Activated T-helper 17 cell treated with anti-CD3 and anti-CD28 coated beads, Interleukin-2, amount 50 U/mL, for 72 hours (primary cell): ENCODE measurements around the gene CCDC87. TPM values are rescaled to one million over a fixed set of nuclear protein-coding genes. Genes with fewer than 3 reads are reported as not detected.
"Not testable (repeated sequence)": the region's sequence is repeated elsewhere in the genome, so short reads cannot be mapped to it uniquely, and the experiment has no call there.

Experiments used
- ATAC-seq: fragments of 150-1000 bp; cut with Tn5 transposase; replicated peaks from 2 replicates; pipeline ENCODE4 v1.10.0; 2021; ENCODE audit warnings: mild to moderate bottlenecking, moderate library complexity
- H3K27ac Mint-ChIP-seq: one replicate; pipeline ENCODE4 v1.8.0; 2022; ENCODE audit warnings: mixed read lengths
- H3K27me3 Mint-ChIP-seq: one replicate; pipeline ENCODE4 v1.8.0; 2022; ENCODE audit warnings: mixed read lengths
- H3K36me3 Mint-ChIP-seq: one replicate; pipeline ENCODE4 v1.8.0; 2022; ENCODE audit warnings: low read depth, mild to moderate bottlenecking, mixed read lengths
- H3K4me1 Mint-ChIP-seq: one replicate; pipeline ENCODE4 v1.8.0; 2022; ENCODE audit warnings: mixed read lengths
- H3K4me3 Mint-ChIP-seq: one replicate; pipeline ENCODE4 v1.8.0; 2022; ENCODE audit warnings: mild to moderate bottlenecking, mixed read lengths
- H3K9me3 Mint-ChIP-seq: one replicate; pipeline ENCODE4 v1.8.0; 2022; ENCODE audit warnings: mixed read lengths
- total RNA-seq, 2 donors: library from RNA; stranded (reverse); gene quantifications; one replicate each; pipeline ENCODE4 v1.2.3, GENCODE V29; 2022

Gene CCDC87
- total RNA-seq, 2 donors from 2014 or later = 0.11 to 0.15 TPM

DNA sequence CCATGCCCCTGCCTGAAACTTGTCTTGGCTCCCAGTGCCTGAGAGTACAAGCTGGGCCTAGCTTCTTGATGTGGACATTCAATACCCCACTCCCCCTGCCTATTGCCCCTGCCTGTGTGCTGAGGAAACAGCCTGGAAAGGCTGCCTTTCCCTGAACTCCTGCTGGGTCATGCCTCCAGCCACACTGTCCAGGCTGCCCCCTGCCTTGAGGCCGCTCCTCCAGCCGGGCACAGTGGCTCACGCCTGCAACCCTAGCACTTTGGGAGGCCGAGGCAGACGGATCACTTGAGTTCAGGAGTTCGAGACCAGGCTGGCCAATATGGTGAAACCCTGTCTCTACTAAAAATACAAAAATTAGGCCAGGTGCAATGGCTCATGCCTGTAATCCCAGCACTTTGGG is 10.2 kb upstream of the CCDC87 start:
- Mint-ChIP-seq H3K27ac (no peak overlapping the region), H3K9me3 (no peaks in the 10 kb centered on the region), H3K4me1 (no peaks in the 10 kb centered on the region), H3K36me3 (peaks cover 32% of the 10 kb centered on the region), H3K27me3 (no peaks in the 10 kb centered on the region), H3K4me3 (no peak overlapping the region)
- no peak for ATAC-seq

DNA sequence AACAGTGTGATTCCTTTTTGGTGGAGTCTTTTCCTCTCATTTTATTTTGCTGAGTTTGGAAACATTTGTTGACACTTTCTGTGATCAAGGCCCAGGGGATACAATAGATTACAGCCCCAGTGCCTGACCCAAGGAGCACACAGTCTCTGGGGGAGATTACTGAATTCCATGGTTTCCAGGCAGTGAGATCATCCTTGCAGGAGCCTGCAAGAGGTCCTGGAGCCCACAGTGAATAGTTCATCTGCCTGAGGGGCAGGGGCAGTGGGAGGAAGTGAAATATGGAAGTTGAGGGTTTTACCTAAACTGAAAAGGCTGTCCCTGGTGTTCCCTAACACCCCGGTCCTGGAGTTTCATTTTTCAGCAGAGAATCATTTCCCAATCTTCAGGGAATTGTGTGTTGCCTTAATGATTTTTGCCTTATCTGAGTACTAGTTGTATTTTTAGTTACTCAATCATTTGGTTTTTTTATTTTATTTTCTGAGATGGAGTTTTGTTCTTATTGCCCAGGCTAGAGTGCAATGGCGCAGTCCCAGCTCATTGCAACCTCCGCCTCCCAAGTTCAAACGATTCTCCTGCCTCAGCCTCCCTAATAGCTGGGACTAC is 7.9 kb upstream of the CCDC87 start:
- Mint-ChIP-seq H3K27me3 (no peaks in the 10 kb centered on the region), H3K27ac (no peak overlapping the region)

DNA sequence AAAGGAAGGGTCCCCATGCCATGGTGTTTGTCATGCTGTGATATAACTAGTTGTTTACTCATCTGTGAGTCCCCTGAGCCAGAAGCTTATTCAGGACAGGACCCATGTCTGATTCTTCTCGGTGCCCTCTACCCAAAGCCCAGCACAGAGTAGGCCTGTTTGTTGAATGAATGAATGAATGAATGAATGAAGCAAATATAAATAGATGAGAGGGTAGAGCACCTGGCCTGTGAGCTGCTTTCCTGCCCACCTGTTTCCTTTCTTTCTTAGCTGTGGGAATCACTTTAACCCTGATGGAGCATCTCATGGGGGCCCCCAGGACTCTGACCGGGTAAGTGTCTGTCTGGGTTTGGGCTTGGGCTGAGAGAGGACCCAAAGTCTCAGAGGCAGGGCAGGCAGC is 7.4 kb upstream of the CCDC87 start:
- peaks cover 4% of the 10 kb centered on the region for H3K4me1 Mint-ChIP-seq
- no peaks in the 10 kb centered on the region for H3K9me3 Mint-ChIP-seq
- H3K27ac Mint-ChIP-seq = no peak overlapping the region
- ATAC-seq = no peak
- H3K27me3 Mint-ChIP-seq = no peaks in the 10 kb centered on the region
- H3K4me3 Mint-ChIP-seq = no peak overlapping the region
- H3K36me3 Mint-ChIP-seq = peaks cover 21% of the 10 kb centered on the region

More for the DNA sequence above, 7.9 kb upstream of the CCDC87 start:
- H3K4me3 Mint-ChIP-seq = no peak overlapping the region
- ATAC-seq = no peak
- no peaks in the 10 kb centered on the region for H3K9me3 Mint-ChIP-seq
- peaks cover 26% of the 10 kb centered on the region for H3K36me3 Mint-ChIP-seq
- H3K4me1 Mint-ChIP-seq = no peaks in the 10 kb centered on the region

DNA sequence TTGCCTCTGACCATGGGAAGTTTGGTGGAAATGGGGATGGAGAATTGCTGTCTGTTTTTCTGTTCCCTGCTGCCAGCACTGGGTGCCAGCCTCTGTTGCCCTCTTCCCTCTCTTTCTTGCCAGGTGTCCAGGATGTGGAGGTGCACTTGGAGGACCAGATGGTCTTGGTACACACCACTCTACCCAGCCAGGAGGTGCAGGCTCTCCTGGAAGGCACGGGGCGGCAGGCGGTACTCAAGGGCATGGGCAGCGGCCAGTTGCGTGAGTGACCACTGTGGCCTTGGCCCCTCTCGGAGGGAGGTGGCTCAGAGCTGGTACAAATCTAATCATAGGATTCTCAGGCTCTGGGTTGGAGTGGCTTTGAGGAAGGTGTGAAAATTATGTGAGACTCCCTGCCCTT is 6.1 kb upstream of the CCDC87 start:
- ATAC-seq = no peak
- Mint-ChIP-seq H3K9me3 (no peaks in the 10 kb centered on the region), H3K4me1 (peaks cover 10% of the 10 kb centered on the region), H3K27ac (no peak overlapping the region), H3K36me3 (peaks cover 10% of the 10 kb centered on the region), H3K4me3 (no peak overlapping the region), H3K27me3 (no peaks in the 10 kb centered on the region)

DNA sequence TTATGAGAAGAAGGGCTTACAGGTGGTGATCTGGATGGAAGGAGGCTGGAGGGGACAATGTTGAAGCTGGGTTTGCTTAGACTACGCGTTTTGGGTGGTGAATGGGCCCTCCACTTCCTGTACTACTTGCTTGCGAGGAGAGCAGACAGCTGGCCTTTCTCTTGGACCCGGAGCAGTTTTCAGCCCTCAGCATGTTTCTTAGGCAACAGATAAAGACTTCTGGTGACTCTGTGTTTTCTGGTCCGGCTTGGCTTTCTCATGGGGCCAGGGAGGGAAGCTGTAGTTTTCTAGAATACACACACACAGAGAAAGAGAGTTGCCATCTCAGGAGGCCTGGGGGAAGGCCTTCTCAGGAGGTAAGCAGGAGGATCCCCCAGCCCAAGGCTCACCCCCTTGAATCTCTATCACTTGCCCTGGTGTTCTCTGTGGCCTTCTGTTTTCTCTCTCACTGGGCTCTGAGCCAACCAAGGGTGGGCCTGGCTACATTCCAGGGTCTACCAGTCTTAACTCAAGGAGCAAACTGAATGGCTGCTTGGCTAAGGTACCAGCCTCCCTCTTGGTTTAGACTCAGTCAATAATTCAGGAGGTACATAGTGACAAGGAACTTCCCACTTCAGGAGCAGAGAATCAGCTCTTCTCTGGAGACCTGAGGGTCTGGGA is 2.5 kb upstream of the CCDC87 start:
- no peaks in the 10 kb centered on the region for H3K27me3 Mint-ChIP-seq
- no peak overlapping the region for H3K4me3 Mint-ChIP-seq
- ATAC-seq = no peak
- peaks cover 11% of the 10 kb centered on the region for H3K36me3 Mint-ChIP-seq
- H3K4me1 Mint-ChIP-seq = peaks cover 14% of the 10 kb centered on the region
- H3K9me3 Mint-ChIP-seq = no peaks in the 10 kb centered on the region
- peak overlapping the region; percentile 60 for H3K27ac Mint-ChIP-seq

DNA sequence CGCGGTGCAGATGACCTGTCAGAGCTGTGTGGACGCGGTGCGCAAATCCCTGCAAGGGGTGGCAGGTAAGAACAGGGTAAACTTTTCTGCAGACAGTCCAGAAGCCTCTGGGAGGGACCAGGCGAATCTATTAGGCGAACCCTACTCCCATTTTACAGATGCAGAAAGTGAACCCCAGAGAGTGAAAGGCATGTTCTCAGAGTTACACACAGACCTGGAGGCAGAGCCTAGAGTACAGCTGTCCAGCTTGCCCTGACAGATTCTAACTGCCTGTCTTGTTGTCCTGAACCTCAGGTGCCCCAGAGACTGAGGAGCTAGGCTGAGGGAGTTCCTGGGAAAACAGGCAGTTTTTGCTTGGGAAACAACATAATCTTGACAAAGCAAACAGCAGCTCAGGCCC is 787 bp upstream of the CCDC87 start:
- Mint-ChIP-seq H3K36me3 (peaks cover 8% of the 10 kb centered on the region), H3K9me3 (no peaks in the 10 kb centered on the region), H3K4me3 (peak overlapping the region; percentile 100), H3K27ac (peak overlapping the region; percentile 99), H3K4me1 (peaks cover 14% of the 10 kb centered on the region), H3K27me3 (no peaks in the 10 kb centered on the region)
- no peak for ATAC-seq

DNA sequence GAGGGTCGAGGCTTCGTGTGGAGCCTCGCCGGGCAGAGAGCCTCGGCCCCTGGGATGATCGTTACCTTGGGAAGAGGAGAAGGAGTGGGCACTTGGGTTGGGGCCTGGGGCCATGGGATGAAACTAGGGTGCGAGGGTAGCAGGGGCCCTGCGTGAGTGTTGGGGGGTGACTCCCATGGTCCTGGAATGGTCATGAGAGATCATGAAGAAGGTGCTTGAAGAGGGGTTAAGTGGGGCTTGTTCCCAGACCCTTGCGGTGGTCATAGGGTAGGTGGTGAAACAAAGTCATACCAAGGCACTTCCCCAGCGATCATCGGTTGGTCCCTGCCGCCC is 406 bp upstream of the CCDC87 start:
- Mint-ChIP-seq H3K4me1 (peaks cover 14% of the 10 kb centered on the region), H3K27ac (peak overlapping the region; percentile 99), H3K36me3 (peaks cover 8% of the 10 kb centered on the region), H3K27me3 (no peaks in the 10 kb centered on the region), H3K4me3 (peak overlapping the region; percentile 100), H3K9me3 (no peaks in the 10 kb centered on the region)
- ATAC-seq = no peak

DNA sequence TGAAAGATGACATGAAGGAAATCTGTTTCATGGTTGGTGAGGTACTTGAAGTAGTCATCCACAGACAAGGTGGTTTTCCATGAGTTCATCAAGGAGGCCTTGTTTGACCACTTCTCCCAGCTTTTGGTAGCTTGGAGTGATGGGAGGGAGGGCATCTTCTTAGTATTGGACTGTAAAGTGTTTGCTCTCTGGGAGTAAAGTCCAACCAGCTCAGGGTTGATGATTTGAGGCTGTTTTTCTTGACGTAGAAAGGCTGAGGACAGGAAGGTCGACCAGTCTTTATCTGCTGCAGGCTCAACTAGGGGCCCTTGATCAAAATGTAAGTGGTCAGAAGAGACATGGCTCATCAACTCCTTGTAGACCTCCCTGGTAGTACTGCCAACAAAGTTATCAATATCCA is 1.7 kb downstream of the CCDC87 start:
- H3K9me3 Mint-ChIP-seq = no peaks in the 10 kb centered on the region
- H3K36me3 Mint-ChIP-seq = peaks cover 8% of the 10 kb centered on the region
- H3K27me3 Mint-ChIP-seq = no peaks in the 10 kb centered on the region
- ATAC-seq = no peak
- H3K4me1 Mint-ChIP-seq = peaks cover 14% of the 10 kb centered on the region
- H3K4me3 Mint-ChIP-seq = peak overlapping the region; percentile 100
- no peak overlapping the region for H3K27ac Mint-ChIP-seq

DNA sequence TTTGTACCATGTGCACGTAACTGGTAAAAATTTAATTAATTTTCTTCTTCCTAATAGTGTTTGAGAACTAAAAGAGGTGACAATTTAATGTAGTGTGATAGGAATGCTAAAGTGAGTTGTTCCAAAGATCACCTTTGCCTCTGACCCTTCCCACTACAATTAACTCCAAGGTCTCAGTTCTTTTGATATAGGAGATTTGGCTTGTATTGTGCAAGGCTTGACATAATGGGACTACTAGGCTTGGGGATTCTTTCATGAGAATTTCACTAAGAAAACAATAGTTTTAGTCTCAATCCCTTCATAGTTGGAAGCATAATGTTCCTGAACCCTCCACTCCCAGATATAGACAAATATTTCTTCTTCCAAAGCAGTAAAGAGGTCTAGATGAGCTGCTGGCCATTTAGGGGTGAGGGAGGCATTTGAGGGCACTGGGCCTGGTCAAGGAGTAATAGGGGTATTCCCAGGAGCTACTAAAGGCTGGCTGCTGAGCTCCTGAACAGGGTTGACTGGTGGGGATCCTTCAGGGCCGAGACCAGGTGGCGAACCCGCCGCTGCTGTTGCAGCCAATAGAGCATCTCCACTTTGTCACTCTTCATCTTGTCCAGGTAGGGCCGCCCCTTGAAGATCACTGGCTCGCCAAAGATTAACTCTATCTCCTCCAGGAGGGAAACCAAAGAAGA is 2.7 kb downstream of the CCDC87 start:
- no peak for ATAC-seq
- H3K4me3 Mint-ChIP-seq = no peak overlapping the region
- H3K27me3 Mint-ChIP-seq = no peaks in the 10 kb centered on the region
- H3K27ac Mint-ChIP-seq = no peak overlapping the region
- H3K9me3 Mint-ChIP-seq = no peaks in the 10 kb centered on the region
- H3K4me1 Mint-ChIP-seq = peaks cover 9% of the 10 kb centered on the region
- H3K36me3 Mint-ChIP-seq = peaks cover 8% of the 10 kb centered on the region

DNA sequence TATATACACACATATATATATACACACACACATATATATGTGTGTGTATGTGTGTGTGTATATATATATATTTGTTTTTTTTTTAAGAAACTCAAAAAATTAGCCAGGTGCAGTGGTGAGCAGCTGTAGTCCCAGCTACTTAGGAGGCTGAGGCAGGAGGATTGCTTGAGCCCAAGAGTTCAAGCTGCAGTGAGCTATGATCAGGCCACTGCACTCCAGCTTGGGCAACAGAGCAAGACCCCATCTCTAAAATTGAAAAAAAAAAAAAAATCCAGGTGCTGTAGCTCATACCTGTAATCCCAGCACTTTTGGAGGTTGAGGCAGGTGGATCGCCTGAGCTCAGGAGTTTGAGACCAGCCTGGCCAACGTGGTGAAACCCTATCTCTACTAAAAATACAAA is 3.5 kb downstream of the CCDC87 start:
- not testable (repeated sequence) for H3K36me3 Mint-ChIP-seq, H3K9me3 Mint-ChIP-seq, H3K4me1 Mint-ChIP-seq, H3K4me3 Mint-ChIP-seq, ATAC-seq, H3K27ac Mint-ChIP-seq, H3K27me3 Mint-ChIP-seq

DNA sequence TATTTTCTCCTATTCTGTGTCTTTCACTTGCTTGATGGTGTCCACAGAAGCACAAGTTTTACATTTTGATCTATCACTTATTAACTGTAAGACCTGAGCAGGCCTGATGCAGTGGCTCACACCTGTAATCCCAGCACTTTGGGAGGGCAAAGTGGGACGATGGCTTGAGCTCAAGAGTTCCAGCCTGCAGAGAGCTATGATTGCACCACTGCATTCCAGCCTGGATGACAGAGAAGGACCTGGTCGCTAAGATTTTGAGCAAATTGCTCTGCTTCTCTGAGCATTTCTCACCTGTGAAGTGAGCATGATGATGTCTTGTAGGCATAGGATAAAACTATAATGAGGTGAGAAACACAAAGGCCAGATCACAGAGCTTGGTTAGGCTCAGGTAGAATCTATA is 6.7 kb downstream of the CCDC87 start:
- no peak for ATAC-seq
- H3K27me3 Mint-ChIP-seq = no peaks in the 10 kb centered on the region
- no peaks in the 10 kb centered on the region for H3K36me3 Mint-ChIP-seq
- peaks cover 3% of the 10 kb centered on the region for H3K9me3 Mint-ChIP-seq
- no peak overlapping the region for H3K27ac Mint-ChIP-seq
- peaks cover 1% of the 10 kb centered on the region for H3K4me1 Mint-ChIP-seq
- H3K4me3 Mint-ChIP-seq = no peak overlapping the region

DNA sequence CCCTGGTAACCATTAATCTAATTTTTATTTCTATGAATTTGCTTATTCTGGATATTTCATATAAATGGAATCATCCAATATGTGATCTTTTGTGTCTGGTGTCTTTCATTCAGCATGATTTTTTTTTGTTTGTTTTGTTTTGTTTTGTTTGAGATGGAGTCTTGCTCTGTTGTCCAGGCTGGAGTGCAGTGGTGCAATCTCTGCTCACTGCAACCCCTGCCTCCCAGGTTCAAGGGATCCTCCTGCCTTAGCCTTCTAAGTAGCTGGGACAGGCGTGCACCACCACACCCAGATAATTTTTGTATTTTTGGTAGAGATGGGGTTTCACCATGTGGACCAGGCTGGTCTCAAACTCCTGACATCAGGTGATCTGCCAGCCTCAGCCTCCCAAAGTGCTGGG is 7.4 kb downstream of the CCDC87 start:
- H3K27ac Mint-ChIP-seq, H3K4me1 Mint-ChIP-seq, H3K36me3 Mint-ChIP-seq, H3K4me3 Mint-ChIP-seq, H3K27me3 Mint-ChIP-seq, H3K9me3 Mint-ChIP-seq, ATAC-seq: not testable (repeated sequence)

DNA sequence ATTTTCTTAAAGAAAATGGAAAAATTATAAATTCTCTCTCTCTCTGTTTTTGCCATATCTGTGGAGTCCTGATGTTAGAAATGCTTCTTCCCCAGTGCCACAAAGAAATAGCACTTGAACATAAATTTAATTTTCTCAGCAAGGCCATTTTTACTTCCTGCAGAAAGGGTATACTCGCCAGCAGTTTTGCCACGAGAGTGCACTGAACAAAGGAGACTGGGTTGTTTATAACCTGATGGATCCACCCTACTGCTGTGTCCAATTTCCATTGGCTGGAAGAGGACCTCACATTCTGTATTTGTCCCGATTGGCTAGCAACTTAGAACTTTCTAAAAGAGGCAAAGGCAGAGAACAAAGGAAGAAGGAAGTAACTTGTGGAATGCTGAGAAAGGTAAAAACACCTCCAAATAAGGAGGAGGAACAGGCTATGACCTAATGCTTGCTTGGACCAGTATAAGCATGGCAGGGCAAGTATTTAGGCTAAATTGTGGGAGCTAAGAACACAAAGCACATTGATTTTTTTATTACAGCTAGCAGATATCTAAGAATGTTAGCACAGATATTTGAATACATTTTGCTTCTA is 10.2 kb downstream of the CCDC87 start:
- not testable (repeated sequence) for H3K27ac Mint-ChIP-seq, H3K27me3 Mint-ChIP-seq, ATAC-seq, H3K36me3 Mint-ChIP-seq, H3K9me3 Mint-ChIP-seq, H3K4me3 Mint-ChIP-seq
- H3K4me1 Mint-ChIP-seq = peaks cover 21% of the 10 kb centered on the region

DNA sequence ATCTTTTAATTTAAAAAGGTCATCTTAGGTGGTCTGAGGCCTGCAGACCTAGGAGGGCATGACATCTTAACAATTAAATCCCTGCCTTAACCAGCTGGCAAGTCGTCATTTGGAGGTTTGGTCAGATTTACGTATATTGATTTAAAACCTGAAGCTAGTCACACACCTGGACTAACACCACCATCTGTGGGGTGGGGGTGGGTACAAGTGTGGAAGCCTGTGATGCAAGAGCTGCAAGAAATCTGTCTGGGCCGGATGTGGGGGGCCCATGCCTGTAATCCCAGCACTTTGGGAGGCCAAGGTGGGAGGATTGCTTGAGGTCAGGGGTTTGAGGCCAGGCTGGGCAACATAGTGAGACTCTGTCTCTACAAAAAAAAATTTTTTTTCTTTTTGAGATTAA is 11.6 kb downstream of the CCDC87 start:
- Mint-ChIP-seq H3K9me3 (peaks cover 3% of the 10 kb centered on the region), H3K36me3 (no peaks in the 10 kb centered on the region), H3K4me1 (peaks cover 21% of the 10 kb centered on the region), H3K4me3 (peak overlapping the region; percentile 32), H3K27ac (peak overlapping the region; percentile 73), H3K27me3 (no peaks in the 10 kb centered on the region)
- no peak for ATAC-seq

DNA sequence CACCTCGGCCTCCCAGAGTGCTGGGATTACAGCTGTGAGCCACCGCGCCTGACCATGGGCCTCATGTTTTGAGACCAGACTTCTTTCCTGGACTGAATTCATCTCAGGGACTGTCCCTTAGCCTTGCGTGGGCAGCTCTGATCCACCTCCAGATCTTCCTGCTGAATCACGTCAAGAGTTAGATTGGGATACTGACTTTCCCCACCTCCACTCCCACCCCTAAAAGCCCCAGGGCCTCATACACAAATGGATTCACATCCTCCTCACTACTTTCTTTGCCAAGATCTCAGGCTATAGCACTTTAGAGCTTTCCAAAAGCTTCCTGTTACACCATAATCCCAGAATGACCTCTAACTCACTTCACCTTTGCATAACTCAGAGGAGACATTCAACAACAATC is 12.1 kb downstream of the CCDC87 start:
- Mint-ChIP-seq H3K4me3 (peak overlapping the region; percentile 32), H3K27ac (peak overlapping the region; percentile 73), H3K9me3 (peaks cover 3% of the 10 kb centered on the region), H3K36me3 (no peaks in the 10 kb centered on the region), H3K27me3 (no peaks in the 10 kb centered on the region), H3K4me1 (peaks cover 21% of the 10 kb centered on the region)
- ATAC-seq = peak; percentile 68
